ENCODE measurements around the gene KCNK13. TPM values are rescaled to one million over a fixed set of nuclear protein-coding genes. Genes with fewer than 3 reads are reported as not detected.

KCNK13 gene
- total and polyA plus RNA-seq, 9 of the 15 experiments (the other 6 are each of a cell fraction or from before 2014, with no cell fraction given) = 0.03 to 0.05 TPM; not detected in 7

- H3K9me3 ChIP-seq (replicated peaks; ENCODE audit: control insufficient read depth, insufficient read depth, low read depth, low read length) = no peaks in the 10 kb centered on the region
- H4K20me1 ChIP-seq (replicated peaks; ENCODE audit: control insufficient read depth, insufficient read depth, low read length) = no peaks in the 10 kb centered on the region
- no peak for ATAC-seq
- no peak overlapping the region for H3K4me2 ChIP-seq (ENCODE audit: insufficient read depth, low read length)
- H3K4me1 ChIP-seq (replicated peaks in 1 of 2; ENCODE audit: control insufficient read depth in 2 of 2, insufficient read depth in 2 of 2, low read length in 2 of 2) = no peaks in the 10 kb centered on the region; a peak in 1 of 5 replicates
- BruUV-seq (replicated peaks) = no TSS peak
- intact Hi-C loops (cut with micrococcal nuclease) = no loop called here
- H3K4me3 ChIP-seq = no peak overlapping the region
- in situ Hi-C loops (cut with MboI) = no loop called here
- WGBS (ENCODE audit: insufficient coverage, low coverage, missing lambda C conversion rate) = 85% methylated on average over 4 of the region's 4 CpGs
- no peak for FAIRE-seq
- no peak for DNase-seq (ENCODE audit: extremely low read depth in 1 of 4, low spot score in 3 of 4)
- H3K79me2 ChIP-seq (ENCODE audit: control insufficient read depth, insufficient read depth, low read length) = no peaks in the 10 kb centered on the region
- H2AFZ ChIP-seq (ENCODE audit: low read depth, low read length) = no peak overlapping the region
- ChIA-PET CTCF (ENCODE audit: low intra/inter-chr PET ratio) (no interaction called here), POLR2A (no interaction called here)
- H3K9me1 ChIP-seq (ENCODE audit: control insufficient read depth, insufficient read depth, low read length) = no peaks in the 10 kb centered on the region
- peaks cover 44% of the 10 kb centered on the region for H3K36me3 ChIP-seq (ENCODE audit: control insufficient read depth, insufficient read depth, low read length)
- no peak overlapping the region for H3K27ac ChIP-seq (ENCODE audit: extremely low read depth, low read depth, low read length)
- H3K9ac ChIP-seq (ENCODE audit: insufficient read depth in 1 of 2, low read depth in 2 of 2, low read length in 2 of 2) = no peak overlapping the region
- no peaks in the 10 kb centered on the region for H3K27me3 ChIP-seq (ENCODE audit: control insufficient read depth in 2 of 2, insufficient read depth in 2 of 2, low read length in 2 of 2)
- TF ChIP-seq CHD2 (IDR thresholded peaks at IDR 0.05; ENCODE audit: low read depth, low read length) (no peak), CREB3L1 (IDR thresholded peaks at IDR 0.05; ENCODE audit: borderline replicate concordance, low read depth) (no peak), KDM2B (CRISPR knock-in tag; IDR thresholded peaks at IDR 0.05) (no peak), TCF3 (CRISPR knock-in tag; IDR thresholded peaks at IDR 0.05) (no peak), MLX (CRISPR knock-in tag; conservative IDR thresholded peaks at IDR 0.05) (no peak), ZNF655 (CRISPR knock-in tag; IDR thresholded peaks at IDR 0.05) (no peak), CHD7 (IDR thresholded peaks at IDR 0.05; ENCODE audit: low read depth, low read length) (no peak), SMARCA4 (IDR thresholded peaks at IDR 0.05) (no peak)
Measured at GRCh38 chr14:90017371-90017770, 44.4 kb upstream of the KCNK13 start.
